DMS79 treated with DMSO at 0.1 percent for 48 hours (cell line): ENCODE data around the gene GTF3C6.
A peak's percentile ranks its signal among the peaks of the same experiment; 100 is the strongest.
"Not testable (repeated sequence)": the region's sequence is repeated elsewhere in the genome, so short reads cannot be mapped to it uniquely, and the experiment has no call there.

Experiments
- DNase-seq: peaks from one replicate; lab custom pipeline; 2025; lab: John Stamatoyannopoulos, UW

The GTF3C6 gene

GRCh38 chr6:110979565-110980101 lies 21.1 kb downstream of the GTF3C6 start:
- no peak for DNase-seq

- no peak for DNase-seq
These were observed 21.7 kb downstream of the GTF3C6 start for GRCh38 chr6:110980227-110980626.

GRCh38 chr6:110980648-110981047 lies 22.1 kb downstream of the GTF3C6 start:
- DNase-seq: no peak

- DNase-seq: no peak
These were observed 22.7 kb downstream of the GTF3C6 start for GRCh38 chr6:110981202-110981600.

GRCh38 chr6:110990840-110991576 lies 32.5 kb downstream of the GTF3C6 start:
- DNase-seq: no peak

- DNase-seq: no peak
These were observed 38.2 kb downstream of the GTF3C6 start for GRCh38 chr6:110996691-110997090.

GRCh38 chr6:110999634-111000270 lies 41.2 kb downstream of the GTF3C6 start:
- peak; percentile 16 for DNase-seq

GRCh38 chr6:111002350-111002749 lies 43.8 kb downstream of the GTF3C6 start:
- DNase-seq: no peak

GRCh38 chr6:111011360-111012142 lies 53.0 kb downstream of the GTF3C6 start:
- DNase-seq: peak; percentile 44

- no peak for DNase-seq
These were observed 53.6 kb downstream of the GTF3C6 start for GRCh38 chr6:111012143-111012452.

- not testable (repeated sequence) for DNase-seq
These were observed 54.0 kb downstream of the GTF3C6 start for GRCh38 chr6:111012520-111012919.

- DNase-seq: peak; percentile 5
These were observed 54.8 kb downstream of the GTF3C6 start for GRCh38 chr6:111013144-111013915.

GRCh38 chr6:111015389-111016124 lies 57.1 kb downstream of the GTF3C6 start:
- no peak for DNase-seq

GRCh38 chr6:111017241-111017640 lies 58.7 kb downstream of the GTF3C6 start:
- not testable (repeated sequence) for DNase-seq
